Glomerular endothelial cell (primary cell): ENCODE data around the gene NKD1. TPM values are rescaled to one million over a fixed set of nuclear protein-coding genes. Genes with fewer than 3 reads are reported as not detected.

Source experiments
- DNase-seq: peaks from one replicate; pipeline ENCODE4 v3.0.0-alpha.2; 2011; ENCODE audit warnings: low read depth, low spot score; ENCODE audit errors: extremely low read depth
- total RNA-seq: library from RNA; depleted of rRNA; stranded (reverse); fragments of >200 nt; gene quantifications from 2 replicates; pipeline ENCODE4 v1.2.3, GENCODE V29; 2015

The NKD1 gene
- total RNA-seq, 1 donor from 2014 or later = under 0.01 TPM

GRCh38 chr16:50557046-50557445 is 8.8 kb downstream of the NKD1 start:
- DNase-seq = no peak

DNA sequence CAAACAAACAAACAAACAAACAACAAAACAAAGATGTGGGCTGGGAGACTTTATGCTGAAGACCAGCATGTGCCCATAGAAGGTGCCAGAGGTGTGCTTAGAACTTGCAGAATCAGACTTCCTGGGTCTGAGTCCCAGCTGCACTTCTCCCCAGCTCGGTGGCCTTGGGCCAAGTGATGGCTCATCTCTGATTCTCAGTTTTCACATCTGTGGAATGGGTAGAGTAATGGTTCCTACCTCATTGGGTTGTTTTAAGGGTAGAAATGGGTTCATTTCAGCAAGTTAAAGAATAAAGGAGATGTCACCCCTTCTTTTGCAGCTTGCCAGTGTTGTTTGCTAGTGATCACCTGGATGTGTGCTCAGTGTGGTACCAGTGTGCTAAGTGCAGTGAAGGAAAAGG is 10.7 kb downstream of the NKD1 start:
- DNase-seq = no peak

- no peak for DNase-seq
Measured at GRCh38 chr16:50559342-50559741, 11.1 kb downstream of the NKD1 start.

DNA sequence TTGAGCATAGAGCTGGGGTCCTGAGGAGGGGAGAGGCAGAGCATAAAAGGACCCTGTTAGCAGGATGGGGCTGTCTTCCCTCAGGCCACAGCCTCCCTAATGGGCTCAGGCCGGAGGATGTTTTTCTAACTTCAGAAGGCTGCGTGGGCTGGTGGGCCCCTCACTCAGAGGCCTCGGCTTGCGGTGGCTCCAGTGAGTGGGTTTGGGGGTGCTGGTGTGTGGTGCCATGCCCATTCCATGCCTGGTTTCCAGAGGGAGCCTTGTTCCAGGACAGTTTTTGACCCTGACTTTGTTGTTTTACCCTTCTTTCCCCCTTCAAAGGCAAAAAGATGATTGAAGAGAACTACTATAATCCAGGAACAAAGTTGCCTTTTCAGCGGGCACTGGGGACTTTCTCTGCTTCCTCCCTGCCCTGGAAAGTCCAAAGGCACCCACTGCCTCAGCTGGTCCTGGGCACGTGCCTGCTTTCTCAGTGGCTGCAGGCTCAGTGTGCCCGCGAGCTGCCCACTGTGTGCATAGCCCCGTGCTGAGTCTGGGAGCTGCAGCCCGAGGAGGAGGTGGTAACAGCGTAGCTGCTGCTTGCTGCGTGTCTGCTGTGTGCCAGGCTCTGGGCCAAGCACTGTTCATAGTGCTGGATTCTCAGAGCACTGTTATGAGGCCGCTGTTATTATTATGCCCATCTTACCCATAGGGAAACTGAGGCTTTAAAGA is 11.8 kb downstream of the NKD1 start:
- no peak for DNase-seq

DNA sequence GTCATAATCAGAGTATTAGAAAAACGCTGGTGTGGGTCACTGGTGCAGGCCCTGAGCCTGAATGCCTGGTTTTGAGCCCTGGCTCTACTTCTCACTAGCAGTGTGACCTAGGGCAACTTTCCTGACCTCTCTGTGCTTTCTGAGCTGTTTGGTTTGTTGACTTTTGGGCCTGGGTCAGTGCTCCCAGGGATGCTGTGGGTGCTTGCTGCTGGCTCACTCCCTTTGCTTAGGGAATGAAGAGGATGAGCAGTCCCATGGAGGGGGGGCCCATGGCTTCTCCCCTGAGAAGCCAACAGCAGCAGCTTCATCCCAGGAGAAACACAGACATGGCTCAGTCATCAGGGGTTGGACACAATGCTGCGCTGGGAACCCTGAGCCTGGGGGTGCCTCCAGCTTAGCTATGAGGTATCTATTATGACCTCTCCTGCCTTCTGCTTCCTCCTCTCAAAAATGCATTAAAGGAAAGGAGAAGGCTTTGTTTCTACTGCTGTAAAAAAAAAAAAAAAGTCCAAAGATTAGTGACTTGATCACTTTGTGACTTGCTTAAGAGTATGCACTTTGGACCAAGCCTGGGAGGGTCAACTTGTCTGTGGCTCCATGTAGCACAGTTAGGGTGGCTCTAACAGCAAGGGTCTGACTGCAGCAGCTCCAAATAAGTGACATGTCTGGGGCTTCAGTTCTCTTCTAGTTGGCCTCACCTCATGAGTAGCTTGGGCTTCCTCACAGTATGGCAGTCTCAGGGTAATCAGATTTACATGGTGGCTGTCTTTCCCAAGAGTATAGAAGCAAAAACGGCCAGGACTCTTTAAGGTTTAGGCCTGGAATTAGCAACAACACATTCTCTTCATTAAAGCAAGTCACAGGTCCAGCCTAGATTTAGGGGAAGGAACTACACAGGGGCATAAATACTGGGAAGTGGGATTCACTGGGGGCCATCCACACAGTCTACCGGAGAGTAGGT is 13.0 kb downstream of the NKD1 start:
- no peak for DNase-seq

DNA sequence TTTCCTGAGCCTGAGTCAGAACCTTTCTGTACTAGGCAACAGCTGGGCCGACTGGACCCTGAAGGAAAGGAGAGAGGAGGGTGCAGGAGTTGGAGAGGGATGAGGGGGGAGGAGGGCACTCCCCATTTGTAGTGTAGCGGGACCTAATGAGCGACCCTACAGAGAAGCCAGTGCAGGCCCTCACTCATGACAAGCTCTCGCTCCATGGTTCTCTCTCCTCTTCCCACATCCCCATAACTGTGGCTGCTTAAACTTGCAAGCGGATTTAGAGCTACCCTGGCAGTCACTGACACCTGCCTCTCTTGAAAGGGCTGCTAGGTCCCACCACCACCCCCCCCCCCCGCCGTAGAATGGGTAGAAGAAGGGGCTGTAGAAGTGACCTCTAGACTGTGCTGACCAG is 14.5 kb downstream of the NKD1 start:
- DNase-seq = no peak

- no peak for DNase-seq
Measured at GRCh38 chr16:50563989-50564388, 15.8 kb downstream of the NKD1 start.

GRCh38 chr16:50565428-50565827 is 17.2 kb downstream of the NKD1 start:
- DNase-seq = no peak

- no peak for DNase-seq
Measured at GRCh38 chr16:50566014-50566962, 18.1 kb downstream of the NKD1 start.

- no peak for DNase-seq
Measured at GRCh38 chr16:50567651-50568050, 19.5 kb downstream of the NKD1 start.

DNA sequence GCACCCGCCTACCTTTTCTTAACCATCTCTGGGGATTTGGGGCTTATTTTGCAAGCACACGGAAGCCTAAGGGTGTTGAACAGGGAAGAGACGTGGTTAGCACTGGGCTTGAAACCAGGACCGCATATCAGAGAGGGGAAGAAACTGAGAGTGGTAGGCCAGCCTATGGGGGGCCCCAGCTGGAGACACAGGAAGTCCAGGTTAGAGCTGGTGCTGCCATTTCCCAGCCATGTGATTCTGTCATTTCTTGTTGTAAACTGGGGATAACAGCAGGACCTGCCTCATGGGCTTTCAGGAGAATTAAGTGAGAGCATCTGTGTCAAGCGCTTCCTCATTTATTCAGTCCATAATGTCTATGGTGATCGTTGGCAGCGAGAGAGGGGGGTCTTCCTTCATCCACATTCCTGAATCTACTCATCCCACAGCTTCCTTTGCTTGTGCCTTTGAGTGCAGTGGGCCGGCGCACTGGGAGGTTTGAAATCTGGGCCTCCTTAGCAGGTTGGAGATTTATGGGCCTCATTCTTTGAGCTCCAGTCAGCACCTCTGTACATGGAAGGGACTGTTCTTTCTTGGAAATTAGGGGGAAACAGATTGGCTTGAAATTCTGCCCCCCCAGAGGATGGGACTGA is 20.1 kb downstream of the NKD1 start:
- DNase-seq = no peak

DNA sequence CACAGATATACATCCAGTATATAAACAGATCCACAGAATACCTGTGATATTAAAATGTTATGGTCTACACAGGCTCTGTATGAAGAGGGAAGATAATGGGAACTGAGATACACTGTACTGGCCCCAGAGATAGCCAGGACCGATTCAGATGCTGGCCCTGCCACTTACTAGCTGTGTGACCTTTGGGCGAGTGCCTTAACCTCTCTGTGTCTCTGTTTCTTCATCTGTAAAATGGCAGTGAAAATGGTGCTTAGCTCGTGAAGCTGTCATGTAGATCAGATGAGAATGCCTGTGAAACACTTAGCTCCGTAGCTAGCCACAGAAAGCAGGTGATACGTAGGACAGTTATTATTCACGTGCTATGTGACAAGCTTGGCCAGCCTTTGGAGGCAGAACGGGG is 22.2 kb downstream of the NKD1 start:
- DNase-seq = no peak

GRCh38 chr16:50570808-50571598 is 22.8 kb downstream of the NKD1 start:
- DNase-seq = no peak

- no peak for DNase-seq
Measured at GRCh38 chr16:50571786-50572185, 23.6 kb downstream of the NKD1 start.

GRCh38 chr16:50572700-50573099 is 24.5 kb downstream of the NKD1 start:
- DNase-seq = no peak

GRCh38 chr16:50573279-50573678 is 25.1 kb downstream of the NKD1 start:
- no peak for DNase-seq

DNA sequence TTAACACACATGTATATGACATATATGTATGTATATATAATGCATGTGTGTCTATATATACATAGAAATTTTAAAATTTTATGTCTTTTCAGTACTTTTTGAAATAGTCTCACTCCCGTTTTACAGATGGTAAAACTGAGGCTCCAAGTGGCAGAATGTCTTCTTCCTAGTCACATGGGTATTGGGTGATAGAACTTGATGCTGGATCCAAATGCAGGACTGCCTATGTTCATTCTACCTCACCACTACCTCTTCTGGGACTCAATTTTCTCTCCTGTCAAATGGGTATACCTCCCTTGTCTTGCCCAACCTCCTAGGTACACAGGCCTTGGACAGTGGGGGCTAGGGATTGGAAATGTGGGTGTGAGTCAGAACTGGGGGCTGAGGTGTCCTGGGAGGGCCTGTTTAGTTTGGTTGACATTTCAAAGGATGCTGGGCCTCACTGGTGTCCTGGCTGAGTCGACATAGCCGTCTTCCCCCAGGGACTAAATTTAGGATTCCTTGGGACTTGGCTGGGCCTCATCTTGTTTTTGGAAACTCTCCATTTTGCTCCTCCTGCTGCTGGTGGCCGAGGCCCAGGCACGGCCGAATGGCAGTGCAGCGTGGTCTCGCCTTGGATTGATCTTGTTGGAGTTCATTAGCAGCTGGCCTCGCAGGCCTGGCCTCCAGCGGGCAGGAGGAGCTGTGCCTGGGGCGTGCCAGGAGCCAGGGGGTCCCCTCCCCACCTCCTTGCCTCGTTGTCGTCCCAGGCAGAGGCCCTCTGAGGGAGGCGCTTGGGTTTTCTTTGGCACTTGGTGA is 25.9 kb downstream of the NKD1 start:
- no peak for DNase-seq

DNA sequence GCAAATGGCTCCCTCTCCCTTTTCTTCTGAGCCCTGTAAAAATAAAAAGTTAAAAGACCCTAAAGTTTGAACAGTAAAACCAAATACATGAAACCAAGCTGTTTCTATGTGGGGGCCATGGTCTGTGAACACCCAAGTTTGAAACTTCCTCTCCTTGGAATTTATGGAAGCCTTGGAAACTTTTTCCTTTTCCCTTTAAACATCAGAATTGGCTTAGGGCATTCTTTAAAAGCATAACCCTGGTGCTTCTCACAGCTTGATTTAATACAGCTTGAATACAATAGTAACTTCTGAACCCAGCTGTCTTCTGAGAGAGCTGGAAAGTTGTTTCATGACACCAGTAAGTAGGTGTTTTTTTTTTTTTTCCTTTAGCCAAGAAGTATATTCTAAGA is 26.5 kb downstream of the NKD1 start:
- DNase-seq = no peak

- DNase-seq = no peak
Measured at GRCh38 chr16:50575743-50576142, 27.5 kb downstream of the NKD1 start.
